HG03095 (cell line): ENCODE measurements around the gene TNFRSF9.
"Not testable (repeated sequence)": the region's sequence is repeated elsewhere in the genome, so short reads cannot be mapped to it uniquely, and the experiment has no call there.

Experiments
- ATAC-seq: cut with Tn5 transposase; IDR thresholded peaks from one replicate; pipeline ENCODE4 v1.9.1; 2021; ENCODE audit warnings: moderate library complexity; ENCODE audit not compliant: unreplicated experiment

The TNFRSF9 gene

GRCh38 chr1:7961216-7962013 lies 20.8 kb upstream of the TNFRSF9 start, which contains the start of gene PARK7:
Gene PARK7, plus strand, starts transcription at chr1:7961711. Its CDS starts 1,075 bp downstream, at chr1:7962786.
- ATAC-seq = peak; percentile 94

- no peak for ATAC-seq
Observed at GRCh38 chr1:7960867-7961215, 20.2 kb upstream of the TNFRSF9 start.

DNA sequence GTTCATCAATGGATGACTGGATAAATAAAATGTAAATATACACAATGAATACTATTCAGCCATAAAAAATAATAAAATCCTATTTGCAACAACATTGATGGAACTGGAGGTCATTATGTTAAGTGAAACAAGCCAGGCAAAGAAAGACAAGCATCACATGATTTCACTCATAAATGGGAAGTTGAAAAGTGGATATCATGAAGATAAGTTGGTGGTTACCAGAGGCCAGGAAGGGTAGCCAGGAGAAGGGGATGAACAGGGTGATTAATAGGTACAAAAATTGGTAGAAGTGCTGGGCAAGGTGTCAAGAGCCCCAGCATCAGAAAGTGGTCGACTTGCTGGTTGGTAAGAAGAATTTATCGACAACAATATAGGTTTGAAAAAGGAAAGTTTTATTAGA lies 19.5 kb upstream of the TNFRSF9 start:
- no peak for ATAC-seq

DNA sequence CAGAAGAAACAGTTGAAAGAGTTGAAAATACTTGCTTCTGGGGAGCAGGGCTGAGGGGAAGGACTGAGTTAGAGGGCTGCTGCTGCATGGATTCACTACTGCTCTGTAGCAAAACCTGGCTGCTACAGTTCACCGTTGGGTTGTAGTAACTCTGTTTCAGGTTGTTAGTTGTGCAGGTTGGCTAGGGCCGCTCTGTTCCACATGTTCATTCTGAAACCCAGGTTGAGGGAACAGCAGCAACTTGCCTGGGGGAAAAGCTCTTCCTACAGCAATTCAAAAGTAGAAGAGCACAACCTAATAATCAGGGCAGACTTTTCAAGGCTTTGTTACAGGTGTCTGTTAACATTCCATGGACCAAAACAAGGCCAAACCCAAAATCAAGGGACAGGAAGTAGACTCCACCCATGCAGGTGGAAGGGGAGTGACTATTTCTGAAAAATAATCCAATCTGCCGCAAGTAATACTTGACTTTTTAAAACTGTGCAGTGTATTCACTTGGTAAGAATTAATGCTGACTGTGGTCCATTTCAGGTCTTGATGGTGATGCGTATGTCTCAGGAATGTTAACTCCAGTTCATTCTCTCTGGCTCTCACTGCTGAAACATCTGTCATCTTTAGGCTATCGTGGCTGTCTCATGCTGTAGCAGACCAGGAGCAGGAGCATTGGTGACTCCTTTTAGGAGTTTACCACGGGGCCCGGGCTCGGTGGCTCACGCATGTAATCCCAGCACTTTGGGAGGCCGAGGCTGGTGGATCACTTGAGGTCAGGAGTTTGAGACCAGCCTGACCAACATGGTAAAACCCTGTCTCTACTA lies 15.8 kb upstream of the TNFRSF9 start:
- ATAC-seq = no peak

DNA sequence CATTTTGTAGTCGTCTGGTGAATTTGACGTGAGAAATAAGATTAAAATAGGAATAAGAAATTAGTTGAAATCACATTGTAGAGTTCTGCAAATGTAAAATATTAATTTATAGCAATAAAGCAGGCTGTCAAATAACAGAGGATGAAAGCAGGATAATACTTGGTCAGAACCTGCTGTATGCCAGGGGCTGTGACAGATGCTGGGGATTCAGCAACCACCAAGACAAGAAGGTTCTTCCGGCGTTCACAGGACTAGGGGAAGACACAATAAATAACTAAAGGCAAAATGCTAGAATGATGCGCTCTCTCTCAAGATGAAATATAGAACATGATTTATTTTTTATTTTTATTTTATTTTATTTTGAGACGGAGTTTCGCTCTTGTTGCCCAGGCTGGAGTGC lies 14.0 kb upstream of the TNFRSF9 start:
- ATAC-seq = no peak

DNA sequence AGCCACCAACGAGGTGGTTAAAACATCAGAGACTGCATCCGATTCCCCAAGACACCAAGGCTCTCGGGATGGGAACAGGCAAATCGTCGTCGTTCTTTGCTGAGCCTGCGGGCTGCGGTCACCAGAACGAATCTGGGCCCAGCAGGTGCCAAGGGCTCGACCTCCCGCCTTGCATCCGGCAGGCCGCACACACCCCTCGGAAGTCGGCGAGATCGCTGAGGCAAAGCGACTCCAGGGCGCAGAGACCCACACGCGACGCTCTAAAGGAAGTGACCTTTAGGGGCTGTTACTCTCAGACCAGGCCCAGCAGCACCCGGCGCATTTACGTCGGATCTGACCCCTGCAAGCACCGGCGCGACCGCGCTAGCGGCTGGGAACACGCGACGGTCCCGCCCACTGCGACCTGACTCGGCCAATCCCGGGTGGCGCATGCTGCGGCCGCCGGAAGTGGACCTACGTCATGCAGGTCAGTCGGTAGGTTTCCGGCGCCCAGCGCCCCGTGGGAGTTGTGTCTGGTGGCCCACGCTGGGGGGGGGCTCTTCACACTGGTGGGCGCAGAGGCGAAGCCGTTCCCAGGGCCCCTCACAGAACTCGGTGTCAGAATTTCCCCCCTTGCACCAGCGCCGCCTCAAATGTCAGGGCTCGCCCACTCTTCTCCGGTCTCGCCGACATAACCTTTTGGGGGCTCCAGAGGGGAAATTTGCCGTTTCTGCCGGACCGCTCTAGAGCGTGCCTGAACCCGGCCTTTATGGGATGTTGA lies 13.4 kb upstream of the TNFRSF9 start:
- ATAC-seq = peak; percentile 96

- ATAC-seq = not testable (repeated sequence)
Observed at GRCh38 chr1:7952791-7953190, 12.2 kb upstream of the TNFRSF9 start.

- ATAC-seq = no peak
Observed at GRCh38 chr1:7948960-7949359, 8.3 kb upstream of the TNFRSF9 start.

- no peak for ATAC-seq
Observed at GRCh38 chr1:7943251-7943650, 2.6 kb upstream of the TNFRSF9 start.

DNA sequence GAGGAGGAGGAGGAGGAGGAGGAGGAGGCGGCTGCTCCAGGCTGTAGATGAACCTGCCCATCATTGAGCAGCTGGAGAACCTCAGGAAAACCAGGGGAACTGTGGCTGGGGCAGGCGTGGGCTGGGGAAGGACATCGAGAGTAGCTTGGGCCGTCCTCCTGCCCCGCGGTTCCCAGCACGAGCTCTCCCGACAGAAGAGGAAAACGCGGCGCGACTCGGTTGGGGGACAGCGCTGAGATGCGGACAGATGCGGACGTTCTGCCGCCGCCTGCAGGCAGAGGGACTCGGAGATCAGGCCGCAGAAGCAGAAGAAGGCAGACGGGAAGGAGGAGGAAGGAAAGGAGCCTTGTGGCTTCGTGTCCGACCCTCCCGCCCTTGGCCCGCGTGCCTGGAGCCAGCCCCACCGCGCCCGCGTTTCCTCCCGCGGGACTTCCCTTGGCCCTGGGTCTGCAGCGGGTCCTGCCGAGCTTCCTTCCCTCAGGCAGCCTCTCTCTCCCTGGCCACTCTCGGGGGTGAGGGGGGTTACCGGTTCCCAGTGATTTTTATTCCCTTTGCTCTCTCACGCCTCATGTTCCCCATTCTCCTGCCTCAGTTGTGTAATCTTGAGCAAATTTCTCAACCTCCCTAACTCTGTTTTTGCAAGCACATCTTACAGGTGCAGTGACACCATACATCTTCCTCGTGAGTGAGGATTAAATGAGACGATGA lies 1.7 kb upstream of the TNFRSF9 start:
- ATAC-seq = no peak

- ATAC-seq = no peak
Observed at GRCh38 chr1:7941437-7941793, 776 bp upstream of the TNFRSF9 start.

GRCh38 chr1:7940034-7940433 lies 605 bp downstream of the TNFRSF9 start:
- ATAC-seq = no peak

- ATAC-seq = no peak
Observed at GRCh38 chr1:7938070-7938469, 2.6 kb downstream of the TNFRSF9 start.

DNA sequence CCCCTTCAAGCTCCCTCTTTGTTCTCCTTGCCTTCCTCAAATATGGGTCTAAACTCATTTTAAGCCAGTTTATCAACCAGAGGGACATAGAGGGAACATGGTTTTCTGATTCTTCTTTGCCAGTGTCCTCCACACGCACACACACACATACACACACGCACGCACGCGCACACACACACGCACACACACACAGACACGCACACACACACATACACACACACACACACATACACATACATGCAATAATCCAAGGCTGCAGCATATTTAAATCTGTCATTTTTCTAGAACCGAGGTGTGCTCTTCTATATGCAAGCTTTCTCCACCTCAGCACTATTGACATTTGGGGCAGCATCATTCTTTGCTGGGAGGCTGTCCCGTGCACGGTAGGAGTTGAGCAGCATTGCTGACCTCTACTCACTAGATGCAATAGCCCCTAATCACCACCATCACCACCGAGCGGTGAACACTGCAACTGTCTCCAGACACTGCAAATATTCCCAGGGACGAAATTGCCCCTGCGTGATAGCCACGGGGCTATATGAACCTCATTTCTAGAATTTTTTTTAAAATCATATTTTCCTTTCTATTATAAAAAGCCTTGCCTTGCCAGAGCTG lies 8.0 kb downstream of the TNFRSF9 start:
- no peak for ATAC-seq

DNA sequence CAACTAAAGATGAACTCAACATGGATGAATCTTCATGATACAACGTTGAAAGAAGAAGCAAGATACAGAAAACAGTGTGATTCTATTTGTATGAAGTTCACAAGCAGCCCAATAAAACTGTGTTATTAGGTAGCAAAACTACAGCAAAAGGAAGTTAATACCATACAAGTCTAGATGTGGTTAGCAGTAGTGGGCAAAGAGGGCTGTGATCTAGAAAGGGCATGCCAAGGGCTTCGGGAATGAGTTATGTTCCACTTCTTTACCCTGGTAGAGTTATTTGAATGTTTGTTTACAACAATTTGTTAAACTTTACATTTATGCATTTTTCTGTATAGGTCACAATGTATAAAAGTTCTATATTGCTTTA lies 9.2 kb downstream of the TNFRSF9 start:
- no peak for ATAC-seq

DNA sequence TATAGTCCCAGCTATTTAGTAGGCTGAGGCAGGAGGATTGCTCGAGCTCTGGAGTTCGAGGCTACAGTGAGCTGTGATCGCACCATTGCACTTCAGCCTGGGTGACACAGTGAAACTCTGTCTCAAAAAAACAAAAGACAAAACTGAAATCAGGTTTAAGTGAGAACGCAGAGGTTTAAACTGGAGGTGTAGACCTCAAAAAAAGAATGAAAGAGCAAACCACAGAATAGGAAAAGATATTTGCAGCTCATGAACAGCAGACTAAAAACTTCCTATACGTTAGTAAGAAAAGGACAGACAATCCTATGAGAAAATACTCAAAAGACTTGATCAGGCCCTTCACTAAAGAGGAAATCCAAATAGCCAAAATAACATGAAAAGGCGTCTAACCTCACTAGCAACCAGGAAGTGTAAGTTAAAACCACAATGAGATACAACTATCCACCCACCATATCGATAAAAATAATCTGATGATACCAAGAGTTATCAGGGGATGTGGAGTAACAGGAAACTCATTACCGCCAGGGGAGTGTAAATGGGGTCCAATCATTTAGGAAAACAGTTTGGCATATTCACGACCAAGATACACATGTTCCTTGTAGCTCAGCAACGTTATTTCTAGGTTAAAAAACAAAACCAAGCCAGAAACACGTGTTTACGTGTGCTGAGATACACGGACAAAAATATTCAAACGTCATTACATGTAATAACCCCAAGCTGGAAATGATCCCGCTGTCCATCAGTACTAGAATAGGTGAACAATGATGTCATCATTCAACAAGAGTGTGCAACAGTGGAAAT lies 9.8 kb downstream of the TNFRSF9 start:
- ATAC-seq = no peak

DNA sequence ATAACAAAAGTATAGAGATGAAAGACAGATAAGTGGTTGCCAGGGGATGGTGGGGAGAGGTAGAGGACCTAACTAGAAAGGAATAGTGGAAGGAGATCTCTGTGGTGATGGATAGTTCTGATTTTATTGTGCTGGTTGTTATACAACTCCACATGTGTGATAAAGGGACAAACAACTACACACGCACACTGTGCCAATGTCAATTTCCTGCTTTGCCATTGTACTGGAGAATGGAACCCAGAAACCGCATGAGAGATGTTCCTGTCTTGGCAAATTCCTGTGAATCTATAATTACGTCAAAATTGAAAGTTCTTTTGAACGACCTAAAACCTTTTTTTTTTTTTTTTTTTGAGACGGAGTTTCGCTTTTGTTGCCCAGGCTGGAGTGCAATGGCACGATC lies 11.0 kb downstream of the TNFRSF9 start:
- ATAC-seq = no peak

DNA sequence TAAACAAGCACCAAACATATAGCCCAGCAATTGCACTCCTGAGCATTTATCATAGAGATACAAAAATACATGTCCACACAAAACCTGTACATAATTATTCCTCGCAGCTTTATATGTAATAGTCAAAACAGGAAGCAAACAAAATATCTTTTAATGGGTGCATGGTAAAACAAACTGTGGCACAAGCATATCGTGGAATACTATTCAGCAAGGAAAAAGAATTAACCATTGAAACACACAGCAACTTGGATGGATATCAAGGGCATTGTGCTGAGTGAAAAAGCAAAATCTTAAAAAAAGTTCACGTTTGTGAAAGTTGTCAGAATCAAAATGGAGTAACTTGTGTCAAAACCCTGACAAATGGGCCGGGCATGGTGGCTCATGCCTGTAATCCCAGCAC lies 12.4 kb downstream of the TNFRSF9 start:
- no peak for ATAC-seq

DNA sequence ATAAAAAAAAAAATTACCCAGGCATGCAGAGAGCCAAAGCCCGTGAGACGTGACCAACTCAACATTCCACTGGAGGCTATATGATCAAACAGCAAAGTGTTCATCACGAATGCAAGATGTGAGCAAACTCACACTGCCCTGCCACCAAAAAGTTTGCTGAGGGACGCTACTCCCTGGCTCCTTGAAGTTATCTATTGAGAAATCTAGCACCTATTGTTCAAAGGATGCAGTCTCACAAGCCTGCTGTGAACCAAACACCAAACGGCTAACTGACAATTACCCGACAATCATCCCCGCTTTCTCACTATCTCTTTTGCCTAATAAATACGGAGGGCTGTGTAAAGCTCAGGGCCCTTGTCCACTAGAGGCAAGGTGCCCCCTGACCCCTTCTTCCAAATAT lies 13.6 kb downstream of the TNFRSF9 start:
- not testable (repeated sequence) for ATAC-seq

DNA sequence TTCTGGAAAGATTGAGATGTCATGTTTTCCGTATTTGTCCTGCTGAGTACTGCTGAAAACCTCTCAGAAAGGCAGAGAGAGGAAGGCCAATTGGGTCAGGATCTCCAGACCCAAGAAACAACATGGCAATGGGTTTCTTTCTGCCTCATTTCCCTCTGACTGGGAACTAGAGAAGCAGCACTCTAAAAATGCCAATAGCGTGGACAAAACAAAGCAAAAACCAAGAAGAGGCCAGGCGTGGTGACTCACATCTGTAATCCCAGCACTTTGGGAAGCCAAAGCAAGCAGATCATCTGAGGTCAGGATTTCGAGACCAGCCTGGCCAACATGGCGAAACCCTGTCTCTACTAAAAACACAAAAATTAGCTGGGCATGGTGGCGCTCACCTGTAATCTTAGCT lies 18.3 kb downstream of the TNFRSF9 start:
- ATAC-seq = no peak
